Heart left ventricle (tissue), 11 donors: Measurements from ENCODE around the gene PARM1. TPM values are rescaled to one million over a fixed set of nuclear protein-coding genes. Genes with fewer than 3 reads are reported as not detected.

ENCODE experiments used
- polyA plus RNA-seq, 2 donors: library from polyadenylated mRNA; stranded (reverse); fragments of 200-250 nt; gene quantifications; one replicate each; pipeline ENCODE4 v1.2.3, GENCODE V29; 2013
- total RNA-seq, 9 donors: library from RNA; depleted of rRNA in 2 of 9; stranded (reverse); fragments of >200 nt in 2 of 9; fragmentation: NEBNext Ultra II Directional in 3 of 9; extraction: Animal tissue kit (Norgen Biotek cat#: 25700) in 3 of 9; gene quantifications; one replicate each; pipeline versions ENCODE4 v1.1.0 to v1.2.4, GENCODE V29; 2016 to 2023
- donor health status: ischemic (EF 13 %, LVEDD 7.1; RV severe dilation, severe dysfunction).
- donor health status: healthy with polysubstance abuse.
- donor health status: DM: no; HTN: yes; CAD: no.
- donor health status: DM: no; HTN: no; CAD: no.
- donor health status: ischemic (EF 25% LVEDD 5.7; RV mildly dilated, moderate dysfunction).
- donor health status: healthy.
- donor health status: DM: yes; HTN: yes; CAD: no.
- donor health status: PGD.
- donor health status: nonischemic (EF 23%, LVEDD 6.1; RV moderate dilation, normal function).

Gene PARM1
- total and polyA plus RNA-seq, 11 donors, result 28.8 to 144 (median 75.2) TPM

Other genes starting within 250 kb of the PARM1 start
- under 1 TPM in 7 of 9 donors, not detected in 2; 0.10 to 0.59 (median 0.44) TPM for gene BTC, start 138.6 kb upstream of the PARM1 start, total RNA-seq
- under 1 TPM; 0.06 to 0.15 TPM for gene BTC, start 138.6 kb upstream of the PARM1 start, polyA plus RNA-seq